ENCODE data around the gene CD37.

- TF ChIP-seq CTCF (IDR thresholded peaks at IDR 0.05) (no peak), POLR2A (IDR thresholded peaks at IDR 0.05) (no peak)
Observed at GRCh38 chr19:49336482-49337266, 1.5 kb downstream of the CD37 start.

Measured in uterus (tissue), 2 donors.